PC-9 (cell line): ENCODE results near the gene RASGRP2. TPM values are rescaled to one million over a fixed set of nuclear protein-coding genes. Genes with fewer than 3 reads are reported as not detected.

Experiments
- BruUV-seq: library from RNA; stranded (reverse); fragments of 400-500 nt; replicated peaks from 2 replicates; lab custom pipeline; 2021; lab: Mats Ljungman, UMichigan
- CTCF ChIA-PET: fragments of 300-600 bp; sonication (Branson Sonifier 250); formaldehyde crosslinking; loops from one replicate; lab custom pipeline; 2022; ENCODE audit warnings: antibody characterized with exemption; lab: Charles Lee
- POLR2A ChIA-PET: fragments of 300-600 bp; sonication (Branson Sonifier 250); formaldehyde crosslinking; loops from one replicate; lab custom pipeline; 2022; ENCODE audit warnings: antibody characterized with exemption; ENCODE audit not compliant: unreplicated experiment; lab: Charles Lee
- DNase-seq, 2 experiments: peaks; one replicate each; pipeline versions ENCODE4 v3.0.0 to v3.0.0-alpha.2; 2015 to 2022; ENCODE audit warnings: mixed read lengths in 1 of 2
- H2AFZ ChIP-seq: fragments of 200-600 bp; sonication (generic); 2 replicates; pipeline ENCODE4 v1.8.1; 2017; ENCODE audit warnings: antibody characterized with exemption
- H3F3A ChIP-seq: fragments of 200-600 bp; sonication (generic); 2 replicates; pipeline ENCODE4 v1.8.1; 2017; ENCODE audit warnings: antibody characterized with exemption, mild to moderate bottlenecking, low read depth; ENCODE audit not compliant: insufficient read depth
- H3K27ac ChIP-seq: fragments of 200-600 bp; sonication (generic); 2 replicates; pipeline ENCODE4 v1.6.1; 2016; ENCODE audit warnings: mixed run types
- H3K27me3 ChIP-seq: fragments of 200-600 bp; sonication (generic); 2 replicates; pipeline ENCODE4 v1.6.1; 2016; ENCODE audit warnings: low read depth, mixed run types; ENCODE audit not compliant: insufficient read depth
- H3K36me3 ChIP-seq: fragments of 200-600 bp; sonication (generic); 2 replicates; pipeline ENCODE4 v1.6.1; 2016; ENCODE audit warnings: low read depth, mixed run types
- H3K4me1 ChIP-seq: fragments of 200-600 bp; sonication (generic); replicated peaks from 2 replicates; pipeline ENCODE4 v1.6.1; 2016; ENCODE audit warnings: mixed run types; ENCODE audit not compliant: insufficient read depth
- H3K4me2 ChIP-seq: fragments of 200-600 bp; sonication (generic); 2 replicates; pipeline ENCODE4 v1.6.1; 2017; ENCODE audit warnings: mixed run types
- H3K4me3 ChIP-seq: fragments of 200-600 bp; sonication (generic); 2 replicates; pipeline ENCODE4 v1.6.1; 2016; ENCODE audit warnings: mixed run types
- H3K79me2 ChIP-seq: fragments of 200-600 bp; sonication (generic); 2 replicates; pipeline ENCODE4 v1.6.1; 2017; ENCODE audit warnings: low read depth, mixed run types
- H3K9me2 ChIP-seq: fragments of 200-600 bp; sonication (generic); 2 replicates; pipeline ENCODE4 v1.8.1; 2017; ENCODE audit warnings: mild to moderate bottlenecking; ENCODE audit not compliant: insufficient read depth
- H3K9me3 ChIP-seq: fragments of 200-600 bp; sonication (generic); 2 replicates; pipeline ENCODE4 v1.8.1; 2016; ENCODE audit warnings: low read depth; ENCODE audit not compliant: insufficient read depth
- H4K20me1 ChIP-seq: fragments of 200-600 bp; sonication (generic); 2 replicates; pipeline ENCODE4 v1.8.1; 2017; ENCODE audit not compliant: insufficient read depth
- CTCF ChIP-seq: fragments of 200-600 bp; sonication (generic); conservative IDR thresholded peaks from 2 replicates; pipeline ENCODE4 v1.6.1; 2017; ENCODE audit warnings: mixed run types, antibody characterized with exemption, mild to moderate bottlenecking, moderate library complexity
- EZH2 ChIP-seq: fragments of 200-600 bp; sonication (generic); IDR thresholded peaks from 2 replicates; pipeline ENCODE4 v1.8.0; 2017; ENCODE audit warnings: antibody characterized with exemption, low read depth
- intact Hi-C: fragments of 100-400 bp; cut with micrococcal nuclease; formaldehyde crosslinking; loops from one replicate; pipeline ENCODE4 v1.10.0; 2022; ENCODE audit not compliant: unreplicated experiment
- total RNA-seq: library from RNA; stranded (reverse); gene quantifications from 2 replicates; pipeline ENCODE4 v1.2.3, GENCODE V29; 2021

Gene RASGRP2
- total RNA-seq, 1 experiment from 2014 or later: 1.0 TPM

GRCh38 chr11:64753019-64753379 lies 9.1 kb upstream of the RASGRP2 start:
- Histone ChIP-seq H4K20me1 (no peaks in the 10 kb centered on the region), H3K36me3 (no peaks in the 10 kb centered on the region), H3K4me3 (no peak overlapping the region), H3F3A (peaks cover 18% of the 10 kb centered on the region; the same call in 1 of the 2 replicates), H3K4me2 (no peak overlapping the region), H3K27me3 (no peaks in the 10 kb centered on the region), H3K79me2 (no peaks in the 10 kb centered on the region), H3K4me1 (no peaks in the 10 kb centered on the region), H3K27ac (no peak overlapping the region), H3K9me2 (no peaks in the 10 kb centered on the region), H3K9me3 (no peaks in the 10 kb centered on the region), H2AFZ (no peak overlapping the region)
- DNase-seq: no peak
- CTCF ChIA-PET: no interaction called here
- intact Hi-C loops: no loop called here
- TF ChIP-seq CTCF (no peak), EZH2 (no peak)
- POLR2A ChIA-PET: no interaction called here
- no TSS peak for BruUV-seq

- H3K9me2 ChIP-seq: no peaks in the 10 kb centered on the region
- no peak overlapping the region for H2AFZ ChIP-seq
- H3K36me3 ChIP-seq: no peaks in the 10 kb centered on the region
- no peak overlapping the region for H3K27ac ChIP-seq
- ChIA-PET CTCF (interaction anchor here (0.7 kb wide), 1 partner anchor 10 kb away, joined by 3 read pairs; no protein-coding TSS in a partner anchor), POLR2A (interaction anchor here (0.5 kb wide), 1 partner anchor 498 kb away, joined by 6 read pairs; no protein-coding TSS in a partner anchor)
- H3K79me2 ChIP-seq: no peaks in the 10 kb centered on the region
- peaks cover 18% of the 10 kb centered on the region; the same call in 1 of the 2 replicates for H3F3A ChIP-seq
- H3K4me1 ChIP-seq: no peaks in the 10 kb centered on the region
- H3K4me3 ChIP-seq: no peak overlapping the region
- H4K20me1 ChIP-seq: no peaks in the 10 kb centered on the region
- DNase-seq: no peak
- no peaks in the 10 kb centered on the region for H3K9me3 ChIP-seq
- no peak overlapping the region for H3K4me2 ChIP-seq
- H3K27me3 ChIP-seq: no peaks in the 10 kb centered on the region
- BruUV-seq: no TSS peak
- no peak for TF ChIP-seq EZH2
- intact Hi-C loops: no loop called here
Observed at GRCh38 chr11:64752175-64752970, 8.4 kb upstream of the RASGRP2 start.

GRCh38 chr11:64751580-64751979 lies 7.6 kb upstream of the RASGRP2 start:
- Histone ChIP-seq H3K27ac (no peak overlapping the region), H3K36me3 (no peaks in the 10 kb centered on the region), H3K4me3 (no peak overlapping the region), H3K9me3 (no peaks in the 10 kb centered on the region), H3K79me2 (no peaks in the 10 kb centered on the region), H2AFZ (no peak overlapping the region), H3K4me1 (no peaks in the 10 kb centered on the region), H4K20me1 (no peaks in the 10 kb centered on the region), H3K4me2 (no peak overlapping the region), H3K9me2 (no peaks in the 10 kb centered on the region), H3F3A (peaks cover 10% of the 10 kb centered on the region; the same call in 1 of the 2 replicates), H3K27me3 (no peaks in the 10 kb centered on the region)
- intact Hi-C loops: no loop called here
- BruUV-seq: no TSS peak
- no peak for DNase-seq
- POLR2A ChIA-PET: interaction anchor here (0.5 kb wide), 1 partner anchor 499 kb away, joined by 6 read pairs; no protein-coding TSS in a partner anchor
- CTCF ChIA-PET: interaction anchor here (0.6 to 0.7 kb wide), 2 partner anchors 9 to 318 kb away, joined by 3 read pairs; no protein-coding TSS in a partner anchor
- TF ChIP-seq EZH2: no peak
- no peak for TF ChIP-seq CTCF
